Measurements from ENCODE around the gene AP2B1. TPM values are rescaled to one million over a fixed set of nuclear protein-coding genes. Genes with fewer than 3 reads are reported as not detected.

AP2B1 gene
- total RNA-seq, 4 donors from 2014 or later, result 32.2 to 102 (median 60.1) TPM

DNA sequence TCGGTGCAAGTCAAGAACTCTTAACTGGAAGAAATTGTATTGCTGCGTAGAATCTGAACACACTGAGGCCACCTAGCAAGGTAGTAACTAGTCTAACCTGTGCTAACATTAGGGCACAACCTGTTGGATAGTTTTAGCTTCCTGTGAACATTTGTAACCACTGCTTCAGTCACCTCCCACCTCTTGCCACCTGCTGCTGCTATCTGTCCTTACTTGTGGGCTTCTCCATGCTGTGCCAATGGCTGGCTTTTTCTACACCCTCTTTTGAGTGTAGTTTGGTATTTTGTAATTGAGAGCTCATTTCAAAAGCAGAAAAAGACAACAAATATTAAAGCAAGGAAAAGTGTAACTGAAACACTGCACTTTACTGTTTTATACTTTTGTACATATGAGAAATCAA lies 136.6 kb downstream of the AP2B1 start:
- no peak for DNase-seq
- Histone ChIP-seq H3K27me3 (no peaks in the 10 kb centered on the region), H3K9me3 (no peaks in the 10 kb centered on the region), H3K4me3 (no peak overlapping the region), H3K4me1 (peaks cover 0 to 9% (median 4%) of the 10 kb centered on the region in 4 donors), H3K27ac (no peak overlapping the region), H3K36me3 (peaks cover 0 to 41% (median 13%) of the 10 kb centered on the region in 4 donors)
- WGBS, 2 donors (ENCODE audit: low coverage in 1 of 2), result 97% methylated on average over 2 of the region's 2 CpGs; no CpG with 5 or more reads in 1 of the 2 donors
- intact Hi-C loops (cut with DNase I; ENCODE audit: low total_unique reads) (no loop called here), in situ Hi-C loops (cut with MboI; ENCODE audit: low pct_ligation_motif_present in 1 of 4, low pct_unique_long_range_greater_than_20kb in 1 of 4, low sequenced_read_pairs in 3 of 4) (no loop called here)
- TF ChIP-seq POLR2AphosphoS5 (IDR thresholded peaks at IDR 0.05) (no peak), EP300 (IDR thresholded peaks at IDR 0.05; ENCODE audit: low read depth) (no peak), POLR2A (IDR thresholded peaks at IDR 0.05) (no peak), CTCF (IDR thresholded peaks at IDR 0.05) (no peak)

- WGBS, 2 donors (ENCODE audit: low coverage in 1 of 2), result 96 to 100% methylated on average over 1 to 4 of the region's 4 CpGs
- DNase-seq, result no peak
- H3K4me3 ChIP-seq, result no peak overlapping the region
- peaks cover 0 to 29% (median 13%) of the 10 kb centered on the region in 4 donors for H3K36me3 ChIP-seq
- in situ Hi-C loops (cut with MboI; ENCODE audit: low pct_ligation_motif_present in 1 of 4, low pct_unique_long_range_greater_than_20kb in 1 of 4, low sequenced_read_pairs in 3 of 4) (loop anchor here (25.0 kb wide), 3 partner anchors 113 to 588 kb away; partner anchors contain the start of genes NLE1 (in 1 of the 4) and UNC45B (in 1 of the 4)), intact Hi-C loops (cut with DNase I; ENCODE audit: low total_unique reads) (no loop called here)
- H3K9me3 ChIP-seq, result no peaks in the 10 kb centered on the region
- no peak for TF ChIP-seq POLR2A (IDR thresholded peaks at IDR 0.05)
- TF ChIP-seq POLR2AphosphoS5 (IDR thresholded peaks at IDR 0.05), result no peak
- TF ChIP-seq CTCF (IDR thresholded peaks at IDR 0.05), result no peak
- no peak for TF ChIP-seq EP300 (IDR thresholded peaks at IDR 0.05; ENCODE audit: low read depth)
- H3K27me3 ChIP-seq, result no peaks in the 10 kb centered on the region
- H3K4me1 ChIP-seq, result peaks cover 0 to 9% (median 4%) of the 10 kb centered on the region in 4 donors
- no peak overlapping the region for H3K27ac ChIP-seq
Measured at GRCh38 chr17:35725058-35725457, 137.9 kb downstream of the AP2B1 start.

DNA sequence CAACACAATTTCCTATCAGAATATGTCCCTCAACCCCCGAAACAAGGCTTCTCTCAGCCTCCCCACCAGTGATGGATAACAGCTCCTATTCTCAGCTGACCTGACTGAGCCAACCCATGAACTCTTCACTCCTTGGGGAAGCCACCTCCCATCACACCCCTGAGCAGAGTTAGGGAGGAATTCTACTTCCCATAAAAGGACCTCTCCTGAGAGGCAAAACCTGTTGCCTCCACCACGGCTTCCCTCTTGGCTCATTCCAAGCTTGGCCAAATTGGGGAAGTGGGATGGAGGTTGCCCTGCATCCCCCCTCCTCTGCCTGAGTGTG lies 138.6 kb downstream of the AP2B1 start:
- no peak for DNase-seq
- Histone ChIP-seq H3K4me1 (peaks cover 0 to 13% (median 5%) of the 10 kb centered on the region in 4 donors), H3K27me3 (no peaks in the 10 kb centered on the region), H3K27ac (no peak overlapping the region), H3K9me3 (no peaks in the 10 kb centered on the region), H3K4me3 (no peak overlapping the region), H3K36me3 (peaks cover 0 to 27% (median 13%) of the 10 kb centered on the region in 4 donors)
- in situ Hi-C loops (cut with MboI; ENCODE audit: low pct_ligation_motif_present in 1 of 4, low pct_unique_long_range_greater_than_20kb in 1 of 4, low sequenced_read_pairs in 3 of 4), result loop anchor here (25.0 kb wide), 3 partner anchors 113 to 588 kb away; partner anchors contain the start of genes NLE1 (in 1 of the 4) and UNC45B (in 1 of the 4)
- 85% methylated on average over 2 of the region's 2 CpGs; no CpG with 5 or more reads in 1 of the 2 donors for WGBS, 2 donors (ENCODE audit: low coverage in 1 of 2)
- intact Hi-C loops (cut with DNase I; ENCODE audit: low total_unique reads), result no loop called here
- no peak for TF ChIP-seq POLR2A (IDR thresholded peaks at IDR 0.05)
- TF ChIP-seq CTCF (IDR thresholded peaks at IDR 0.05), result no peak
- no peak for TF ChIP-seq EP300 (IDR thresholded peaks at IDR 0.05; ENCODE audit: low read depth)
- no peak for TF ChIP-seq POLR2AphosphoS5 (IDR thresholded peaks at IDR 0.05)

- Histone ChIP-seq H3K9me3 (no peaks in the 10 kb centered on the region), H3K27ac (no peak overlapping the region), H3K4me1 (peaks cover 4 to 19% (median 11%) of the 10 kb centered on the region in 4 donors), H3K4me3 (no peak overlapping the region), H3K27me3 (peaks cover 1% of the 10 kb centered on the region), H3K36me3 (peaks cover 0 to 27% (median 13%) of the 10 kb centered on the region in 4 donors)
- WGBS, 2 donors (ENCODE audit: low coverage in 1 of 2), result 42% methylated on average over 6 of the region's 6 CpGs; no CpG with 5 or more reads in 1 of the 2 donors
- intact Hi-C loops (cut with DNase I; ENCODE audit: low total_unique reads), result no loop called here
- in situ Hi-C loops (cut with MboI; ENCODE audit: low pct_ligation_motif_present in 1 of 4, low pct_unique_long_range_greater_than_20kb in 1 of 4, low sequenced_read_pairs in 3 of 4), result loop anchor here (25.0 kb wide), 3 partner anchors 114 to 589 kb away; partner anchors contain the start of genes NLE1 (in 1 of the 4) and UNC45B (in 1 of the 4)
- TF ChIP-seq CTCF (IDR thresholded peaks at IDR 0.05), result no peak
- TF ChIP-seq POLR2AphosphoS5 (IDR thresholded peaks at IDR 0.05), result no peak
- TF ChIP-seq POLR2A (IDR thresholded peaks at IDR 0.05), result no peak
- TF ChIP-seq EP300 (IDR thresholded peaks at IDR 0.05; ENCODE audit: low read depth), result no peak
- peak; percentile 50 for DNase-seq
Measured at GRCh38 chr17:35726127-35726952, 139.2 kb downstream of the AP2B1 start.

Data from transverse colon (tissue), 4 donors.